Ascending aorta (tissue), 2 donors: ENCODE data around the gene CCM2. TPM values are rescaled to one million over a fixed set of nuclear protein-coding genes. Genes with fewer than 3 reads are reported as not detected.

Experiments
- DNase-seq, 2 donors: peaks; one replicate each; pipeline ENCODE4 v3.0.0-alpha.2; 2019; ENCODE audit warnings: low spot score in 2 of 2
- H3K27ac ChIP-seq, 2 donors: fragments of 200-600 bp; sonication (generic); one replicate each; pipeline ENCODE4 v1.5.1; 2016 to 2017; ENCODE audit warnings: mild to moderate bottlenecking in 1 of 2
- H3K27me3 ChIP-seq: fragments of 200-600 bp; sonication (generic); one replicate; pipeline ENCODE4 v1.5.1; 2017
- H3K36me3 ChIP-seq, 2 donors: fragments of 200-600 bp; sonication (generic); one replicate each; pipeline ENCODE4 v1.5.1; 2016
- H3K4me1 ChIP-seq, 2 donors: fragments of 200-600 bp; sonication (generic); one replicate each; pipeline ENCODE4 v1.5.1; 2016 to 2017; ENCODE audit warnings: mild to moderate bottlenecking in 1 of 2
- H3K4me3 ChIP-seq, 2 donors: fragments of 200-600 bp; sonication (generic); one replicate each; pipeline ENCODE4 v1.5.1; 2016 to 2017; ENCODE audit warnings: mild to moderate bottlenecking in 1 of 2
- H3K9me3 ChIP-seq, 2 donors: fragments of 200-600 bp; sonication (generic); one replicate each; pipeline ENCODE4 v1.5.1; 2016
- intact Hi-C: fragments of 100-400 bp; cut with DNase I; formaldehyde crosslinking; loops from one replicate; pipeline ENCODE4 v1.15.1; 2023
- total RNA-seq: library from RNA; depleted of rRNA; stranded (reverse); fragments of >200 nt; gene quantifications from one replicate; pipeline ENCODE4 v1.1.0, GENCODE V29; 2016
- TF ChIP-seq, protein P1 (sequence below), 3 experiments: fragments of 200-600 bp in 2 of 3; fragments of 450-650 bp in 1 of 3; sonication (generic) in 2 of 3; IDR thresholded peaks; one replicate each; pipeline ENCODE4 v1.5.1; 2016 to 2019; ENCODE audit warnings: antibody characterized with exemption in 3 of 3, mild to moderate bottlenecking in 1 of 3, moderate library complexity in 1 of 3

CCM2 gene
- total RNA-seq, 1 donor from 2014 or later = 61.5 TPM

GRCh38 chr7:45074528-45075354, 74.7 kb downstream of the CCM2 start:
- TF ChIP-seq, protein P1, sequence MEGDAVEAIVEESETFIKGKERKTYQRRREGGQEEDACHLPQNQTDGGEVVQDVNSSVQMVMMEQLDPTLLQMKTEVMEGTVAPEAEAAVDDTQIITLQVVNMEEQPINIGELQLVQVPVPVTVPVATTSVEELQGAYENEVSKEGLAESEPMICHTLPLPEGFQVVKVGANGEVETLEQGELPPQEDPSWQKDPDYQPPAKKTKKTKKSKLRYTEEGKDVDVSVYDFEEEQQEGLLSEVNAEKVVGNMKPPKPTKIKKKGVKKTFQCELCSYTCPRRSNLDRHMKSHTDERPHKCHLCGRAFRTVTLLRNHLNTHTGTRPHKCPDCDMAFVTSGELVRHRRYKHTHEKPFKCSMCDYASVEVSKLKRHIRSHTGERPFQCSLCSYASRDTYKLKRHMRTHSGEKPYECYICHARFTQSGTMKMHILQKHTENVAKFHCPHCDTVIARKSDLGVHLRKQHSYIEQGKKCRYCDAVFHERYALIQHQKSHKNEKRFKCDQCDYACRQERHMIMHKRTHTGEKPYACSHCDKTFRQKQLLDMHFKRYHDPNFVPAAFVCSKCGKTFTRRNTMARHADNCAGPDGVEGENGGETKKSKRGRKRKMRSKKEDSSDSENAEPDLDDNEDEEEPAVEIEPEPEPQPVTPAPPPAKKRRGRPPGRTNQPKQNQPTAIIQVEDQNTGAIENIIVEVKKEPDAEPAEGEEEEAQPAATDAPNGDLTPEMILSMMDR (IDR thresholded peaks at IDR 0.05) = no peak

DNA sequence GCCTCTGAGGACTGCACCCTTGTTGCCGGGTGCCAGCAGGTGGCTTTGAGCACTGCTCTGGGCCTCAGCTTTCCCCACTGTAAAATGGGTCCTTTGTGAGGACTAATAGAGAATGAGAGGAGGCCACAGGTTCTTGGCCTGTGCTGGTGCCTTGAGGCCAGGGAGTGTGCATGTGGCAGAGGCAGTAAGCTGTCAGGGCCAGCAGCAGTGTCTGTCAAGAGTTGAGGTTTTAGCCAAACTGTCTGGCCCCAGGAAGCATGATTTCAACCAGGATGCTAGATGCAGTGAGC, 75.3 kb downstream of the CCM2 start:
- Histone ChIP-seq H3K4me1 (no peaks in the 10 kb centered on the region), H3K27me3 (no peaks in the 10 kb centered on the region), H3K27ac (no peak overlapping the region), H3K9me3 (no peaks in the 10 kb centered on the region), H3K36me3 (peaks cover 58 to 70% of the 10 kb centered on the region in 2 donors), H3K4me3 (no peak overlapping the region)
- TF ChIP-seq, protein P1 (IDR thresholded peaks at IDR 0.05) = no peak
- no peak for DNase-seq
- intact Hi-C loops = no loop called here

More at GRCh38 chr7:45074528-45075354, 74.7 kb downstream of the CCM2 start:
- no peaks in the 10 kb centered on the region for H3K4me1 ChIP-seq
- H3K9me3 ChIP-seq = no peaks in the 10 kb centered on the region
- H3K4me3 ChIP-seq = no peak overlapping the region
- peaks cover 63 to 75% of the 10 kb centered on the region in 2 donors for H3K36me3 ChIP-seq
- no peak for DNase-seq
- H3K27me3 ChIP-seq = no peaks in the 10 kb centered on the region
- intact Hi-C loops = no loop called here
- no peak overlapping the region for H3K27ac ChIP-seq

GRCh38 chr7:45075871-45076796, 76.1 kb downstream of the CCM2 start:
- Histone ChIP-seq H3K9me3 (no peaks in the 10 kb centered on the region), H3K27ac (no peak overlapping the region), H3K4me1 (no peaks in the 10 kb centered on the region), H3K36me3 (peaks cover 56 to 67% of the 10 kb centered on the region in 2 donors), H3K4me3 (no peak overlapping the region), H3K27me3 (no peaks in the 10 kb centered on the region)
- intact Hi-C loops = no loop called here
- TF ChIP-seq, protein P1 (IDR thresholded peaks at IDR 0.05) = no peak
- no peak for DNase-seq

GRCh38 chr7:45076946-45077345, 76.9 kb downstream of the CCM2 start:
- TF ChIP-seq, protein P1 (IDR thresholded peaks at IDR 0.05) = no peak
- no peaks in the 10 kb centered on the region for H3K9me3 ChIP-seq
- H3K36me3 ChIP-seq = peaks cover 50 to 59% of the 10 kb centered on the region in 2 donors
- H3K4me1 ChIP-seq = no peaks in the 10 kb centered on the region
- intact Hi-C loops = no loop called here
- H3K27ac ChIP-seq = no peak overlapping the region
- no peak overlapping the region for H3K4me3 ChIP-seq
- DNase-seq = no peak
- no peaks in the 10 kb centered on the region for H3K27me3 ChIP-seq

DNA sequence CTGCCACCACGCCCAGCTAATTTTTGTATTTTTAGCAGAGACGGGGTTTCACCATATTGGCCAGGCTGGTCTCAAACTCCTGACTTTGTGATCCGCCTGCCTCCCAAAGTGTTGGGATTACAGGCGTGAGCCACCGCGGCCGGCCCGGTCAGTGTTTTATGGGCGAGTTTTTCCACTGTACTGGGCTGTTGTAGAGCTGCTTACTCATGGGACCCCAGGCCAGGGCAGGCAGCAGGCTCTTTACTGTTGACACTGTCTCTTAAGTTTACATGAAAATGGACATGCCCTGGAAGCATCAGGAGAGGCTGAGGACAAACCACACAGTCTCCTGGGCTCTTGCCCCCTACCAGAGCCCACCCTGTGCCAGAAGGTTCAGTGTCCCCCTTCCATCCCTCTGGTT, 77.6 kb downstream of the CCM2 start:
- no peak for DNase-seq
- Histone ChIP-seq H3K9me3 (no peaks in the 10 kb centered on the region), H3K27me3 (no peaks in the 10 kb centered on the region), H3K27ac (no peak overlapping the region), H3K4me3 (no peak overlapping the region), H3K4me1 (no peaks in the 10 kb centered on the region), H3K36me3 (peaks cover 45 to 53% of the 10 kb centered on the region in 2 donors)
- TF ChIP-seq, protein P1 (IDR thresholded peaks at IDR 0.05) = no peak
- intact Hi-C loops = no loop called here
